GM19238 (cell line): ENCODE results near the gene RNF17.
"Not testable (repeated sequence)": the region's sequence is repeated elsewhere in the genome, so short reads cannot be mapped to it uniquely, and the experiment has no call there.

ENCODE experiments used
- DNase-seq: peaks from one replicate; pipeline ENCODE4 v3.0.0; 2011; ENCODE audit warnings: low spot score; ENCODE audit not compliant: insufficient read length

Gene RNF17

DNA sequence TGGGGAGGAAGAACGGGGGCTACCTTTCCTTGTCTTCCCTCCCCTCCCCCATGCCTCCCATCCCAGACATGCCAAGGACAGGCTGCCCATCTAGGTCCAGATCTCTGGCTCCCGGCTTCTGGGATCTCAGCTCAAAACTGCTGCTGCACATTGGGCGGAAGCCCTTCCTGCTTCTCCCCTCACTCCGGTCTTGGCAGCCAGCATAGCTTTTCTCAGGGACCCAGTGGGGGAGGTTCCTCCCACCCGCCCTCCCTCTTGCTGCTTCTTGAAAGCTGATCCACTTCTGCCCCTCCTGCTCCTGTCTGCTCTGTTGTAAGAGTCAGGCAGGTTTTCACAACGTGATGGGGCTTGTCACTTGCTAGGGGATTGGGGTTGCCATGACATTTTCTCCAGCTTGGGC, 21.7 kb upstream of the RNF17 start:
- DNase-seq = no peak

DNA sequence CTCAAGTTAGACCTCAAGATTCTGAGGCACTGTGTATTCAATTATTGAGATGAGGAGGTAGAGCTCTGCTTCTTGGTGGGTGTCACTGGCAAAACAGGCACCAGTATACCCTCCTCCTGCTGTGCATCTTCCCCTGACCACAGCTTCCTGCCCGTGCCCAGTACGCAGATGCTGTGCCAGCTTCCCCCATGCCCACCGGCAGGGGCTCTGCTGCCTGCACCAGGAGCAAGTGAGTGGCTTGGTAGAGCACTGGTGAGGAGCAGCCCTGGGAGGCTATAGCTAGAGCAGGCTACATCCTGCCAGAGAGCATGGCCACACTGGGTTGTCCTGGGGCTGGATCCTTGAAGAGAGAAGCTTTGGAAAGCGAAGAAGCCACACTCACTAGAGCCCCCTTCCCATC, 21.0 kb upstream of the RNF17 start:
- no peak for DNase-seq

DNA sequence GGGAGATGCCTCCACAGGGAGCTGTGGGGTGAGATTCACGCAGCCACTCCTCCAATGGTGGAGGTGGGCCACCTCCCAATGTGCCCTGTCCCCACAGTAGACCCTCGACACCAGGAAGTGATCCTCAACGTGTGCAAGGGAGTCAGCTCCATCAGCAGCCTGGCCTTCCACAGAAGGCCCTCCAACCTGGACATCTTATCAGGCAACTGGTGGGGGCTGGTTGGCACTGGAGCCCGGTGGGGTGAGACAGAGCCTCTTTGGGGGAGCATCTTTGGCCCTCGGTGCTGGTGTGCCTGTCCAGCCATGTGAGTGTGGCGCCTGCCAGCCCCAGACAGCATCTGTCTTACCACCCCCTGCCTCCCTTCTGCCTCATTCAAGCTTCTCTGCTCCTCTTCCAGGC, 19.7 kb upstream of the RNF17 start:
- no peak for DNase-seq

DNA sequence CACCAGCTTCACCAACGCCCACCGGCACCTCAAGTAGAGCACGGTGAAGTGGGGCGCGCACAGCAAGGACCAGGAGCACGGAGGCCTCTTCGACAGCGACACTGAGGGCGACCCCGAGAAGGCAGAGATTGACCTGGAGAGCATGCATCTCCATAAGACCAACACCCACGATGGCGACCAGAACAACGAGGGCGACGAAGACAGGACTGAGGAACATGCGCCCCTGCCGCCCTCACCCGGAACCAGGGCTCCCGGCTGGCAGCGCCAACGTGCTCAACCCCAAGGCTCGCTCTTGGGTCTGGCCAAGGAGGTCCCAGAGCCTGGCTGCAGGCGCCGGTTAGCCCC, 18.5 kb upstream of the RNF17 start:
- DNase-seq = no peak

DNA sequence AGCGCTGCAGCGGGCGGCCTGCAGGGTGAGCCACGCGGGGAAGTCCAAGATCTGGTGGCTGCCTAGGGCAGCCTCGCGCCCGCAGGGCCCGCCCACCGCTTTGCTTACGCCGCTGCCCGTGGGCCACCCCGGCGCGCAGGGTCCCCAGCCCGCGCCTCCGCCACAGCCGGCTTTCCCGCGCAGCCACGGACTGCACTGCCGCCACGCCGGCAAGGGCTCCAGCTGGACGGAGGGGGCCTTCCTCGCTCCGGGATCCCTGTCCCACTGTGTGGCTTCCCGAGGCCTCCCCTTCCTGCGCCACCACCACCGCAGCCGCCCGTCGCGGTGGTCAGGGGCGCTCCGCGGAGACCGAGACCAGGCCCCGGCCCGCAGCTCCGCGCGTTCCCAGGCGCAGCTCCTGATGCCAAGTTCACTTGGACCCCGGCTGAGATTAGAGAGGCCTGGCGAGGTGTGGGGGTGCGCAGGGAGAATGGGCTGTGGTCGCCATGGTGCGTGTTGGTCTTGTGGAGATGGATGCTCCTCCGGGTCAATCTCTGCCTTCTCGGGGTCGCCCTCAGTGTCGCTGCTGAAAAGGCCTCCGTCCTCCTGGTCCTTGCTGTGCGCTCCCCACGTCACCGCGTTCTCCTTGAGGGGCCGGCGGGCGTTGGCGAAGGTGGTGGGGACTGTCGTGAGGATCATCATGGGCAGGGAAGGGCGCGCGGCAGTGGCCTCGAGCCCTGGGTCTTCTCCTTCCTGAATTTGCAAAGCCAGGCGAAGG, 17.9 kb upstream of the RNF17 start:
- no peak for DNase-seq

DNA sequence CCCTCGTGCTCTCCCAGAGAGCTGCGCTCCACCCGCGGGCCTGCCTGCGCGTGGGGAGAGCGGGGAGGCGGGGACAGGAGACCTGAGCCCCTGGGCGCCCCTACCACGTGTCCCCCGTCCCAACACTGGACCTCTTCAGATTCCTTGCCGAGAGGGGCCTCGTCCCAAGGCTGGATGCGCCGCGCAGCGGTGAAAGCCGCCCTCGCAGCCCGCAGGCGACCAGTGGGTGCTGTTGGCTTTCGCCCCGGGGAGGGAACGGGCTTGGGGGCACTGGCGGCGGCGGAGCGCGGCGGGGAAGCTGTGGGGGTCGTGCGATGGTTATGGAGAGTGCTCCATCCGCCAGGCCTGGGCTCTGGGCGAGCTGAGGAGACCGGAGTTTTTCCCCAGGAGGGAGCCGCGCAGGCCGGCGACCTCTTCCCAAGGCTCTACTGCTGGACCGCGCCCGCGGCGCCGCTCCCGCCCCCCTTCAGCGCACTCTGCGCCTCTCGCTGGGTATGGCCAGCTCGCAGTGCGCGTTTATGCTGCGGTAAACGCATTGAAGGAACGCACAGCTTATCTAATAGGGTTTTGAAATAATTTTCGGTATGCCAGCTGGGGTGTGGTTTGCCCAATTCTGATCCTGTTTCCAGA, 17.2 kb upstream of the RNF17 start:
- no peak for DNase-seq

DNA sequence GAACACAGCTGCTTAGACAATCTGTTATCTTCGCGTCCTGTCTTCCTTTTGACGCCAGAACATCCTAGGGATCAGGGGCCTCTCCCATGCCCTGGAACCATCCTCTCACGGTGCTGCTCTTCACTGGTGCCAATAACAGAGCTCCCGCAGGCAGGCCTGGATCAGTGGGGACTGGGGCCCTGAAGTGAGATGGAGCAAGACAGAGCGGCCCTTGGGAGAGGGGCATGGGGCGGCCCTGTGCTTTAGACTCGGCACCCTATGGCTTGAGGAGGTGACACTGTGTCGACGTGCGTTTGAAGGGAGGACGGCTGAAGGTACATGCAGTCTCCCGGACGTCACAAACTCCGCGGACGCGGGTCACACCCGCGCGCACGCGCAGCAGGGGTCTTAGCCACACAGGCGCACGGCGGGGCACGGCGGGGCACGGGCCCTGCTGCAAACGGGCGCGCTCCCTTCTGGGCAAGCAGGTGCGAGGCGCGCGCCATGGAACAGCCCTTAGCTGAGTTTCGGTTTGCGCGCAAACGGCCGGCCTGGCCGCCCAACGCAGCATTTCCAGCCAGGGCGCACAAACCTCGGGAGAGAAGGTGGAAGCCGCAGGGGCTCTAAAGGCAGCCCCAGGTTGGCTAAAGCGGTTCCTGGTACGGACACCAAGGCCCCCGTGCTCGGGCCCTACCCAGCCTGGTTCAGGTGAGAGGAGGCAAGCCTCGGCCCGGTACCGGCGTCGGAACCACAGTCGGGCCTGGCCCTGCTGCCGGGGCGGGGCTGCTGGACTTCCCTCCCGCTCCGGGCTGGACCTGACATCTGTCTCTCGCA, 16.5 kb upstream of the RNF17 start:
- no peak for DNase-seq

DNA sequence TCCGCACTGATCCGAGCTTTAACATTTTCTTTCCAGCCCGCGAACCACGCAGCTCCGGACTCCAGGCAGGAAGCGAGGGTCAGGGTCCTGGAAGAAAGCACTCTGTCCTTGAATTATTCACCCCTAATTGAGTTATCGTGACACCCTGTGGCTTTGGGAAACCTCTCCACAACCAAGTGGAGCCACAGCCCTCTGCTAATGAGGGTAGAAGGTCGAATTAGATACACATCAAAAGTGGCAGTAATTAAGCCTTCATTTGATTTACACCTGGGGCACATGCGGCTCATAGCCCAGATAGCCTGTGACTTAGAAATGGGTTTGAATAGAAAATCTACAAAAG, 15.9 kb upstream of the RNF17 start:
- DNase-seq = no peak

DNA sequence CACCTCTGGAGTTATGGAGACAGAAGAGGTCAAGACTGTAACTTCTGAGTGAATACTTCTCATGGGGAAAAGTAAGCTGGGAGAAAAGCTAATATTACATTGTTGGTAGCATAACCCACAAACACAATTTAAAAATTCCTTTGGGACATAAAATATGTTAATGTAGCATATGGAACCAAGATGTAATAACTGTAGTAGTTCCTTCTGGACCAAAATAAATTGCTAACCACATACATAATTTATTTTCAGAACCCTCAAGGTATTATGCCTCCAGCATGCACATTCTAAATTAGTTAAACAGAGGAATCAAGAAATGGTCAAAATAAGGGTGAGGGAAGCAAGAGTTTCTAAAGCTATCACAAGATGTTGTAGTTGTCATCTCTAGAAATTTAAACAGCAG, 4.8 kb upstream of the RNF17 start:
- no peak for DNase-seq

DNA sequence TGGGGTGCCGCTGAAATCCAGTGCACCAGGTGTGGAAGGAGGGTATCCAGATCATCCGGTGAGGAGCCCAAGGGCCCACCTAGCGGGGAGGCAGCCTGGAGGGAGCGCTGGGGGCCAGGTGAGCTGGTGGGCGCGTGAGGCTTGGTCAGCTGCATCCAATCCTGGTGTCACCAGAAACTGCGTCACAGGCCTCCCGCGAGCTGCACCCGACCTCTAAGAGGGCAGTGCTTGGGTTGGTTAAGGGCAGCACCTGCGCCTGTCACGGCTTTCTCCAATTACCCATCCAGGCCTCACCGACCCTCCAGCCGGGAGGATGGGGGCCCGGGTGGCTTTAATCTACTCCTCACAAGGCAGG, 284 bp downstream of the RNF17 start:
- DNase-seq = no peak

DNA sequence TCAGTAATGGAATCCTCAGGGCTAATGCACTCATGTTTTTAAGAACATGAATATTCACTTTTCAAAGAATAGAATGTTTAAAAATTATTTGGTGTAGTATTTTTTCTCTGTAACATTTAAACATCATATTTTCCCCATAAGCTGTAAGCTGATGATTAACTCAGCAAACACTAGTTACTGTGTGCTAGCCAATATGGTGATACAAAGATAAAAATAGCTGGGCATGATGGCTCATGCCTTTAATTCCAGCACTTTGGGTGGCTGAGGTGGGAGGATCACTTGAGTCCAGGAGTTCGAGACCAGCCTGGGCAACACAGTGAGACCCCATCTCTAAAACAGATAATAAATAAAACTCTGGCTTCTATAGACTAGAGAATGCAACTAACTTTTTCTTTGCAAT, 13.2 kb downstream of the RNF17 start:
- no peak for DNase-seq

DNA sequence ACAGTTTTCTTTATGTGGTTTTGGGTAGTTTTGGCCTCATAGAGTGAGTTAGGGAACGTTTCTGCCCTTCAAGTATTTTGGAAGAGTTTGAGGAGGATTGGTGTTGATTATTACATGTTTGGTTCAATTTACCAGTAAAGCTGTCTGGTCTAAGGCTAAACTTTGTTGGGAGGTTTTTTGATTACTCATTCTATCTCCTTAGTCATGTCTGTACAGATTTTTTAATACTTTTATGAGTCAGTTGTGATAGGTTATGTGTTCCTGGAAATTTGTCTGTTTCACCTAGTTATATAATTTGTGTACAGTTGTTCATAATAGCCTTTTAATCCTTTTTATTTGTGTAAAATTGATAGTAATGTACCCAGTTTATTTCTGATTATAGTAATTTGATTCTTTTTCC, 20.4 kb downstream of the RNF17 start:
- DNase-seq = no peak

DNA sequence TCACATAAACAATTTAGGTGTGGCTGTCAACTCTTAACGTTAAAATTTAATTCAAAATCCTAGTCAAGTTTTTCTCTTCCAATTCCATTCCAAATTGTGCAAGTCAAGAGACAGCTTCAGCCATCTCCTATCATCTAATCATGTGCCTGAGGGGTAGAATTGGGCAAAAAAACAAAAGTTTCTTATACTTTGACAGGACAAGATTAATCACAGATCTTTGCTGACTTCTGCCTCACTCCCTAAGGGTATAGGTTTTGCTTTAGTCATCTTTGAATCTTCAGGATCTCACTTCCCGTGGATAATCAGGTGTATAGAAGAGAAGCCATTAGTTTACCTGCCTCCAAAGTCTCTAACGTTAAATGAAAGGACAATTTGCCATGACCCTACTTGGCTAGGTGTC, 24.6 kb downstream of the RNF17 start:
- DNase-seq = no peak

DNA sequence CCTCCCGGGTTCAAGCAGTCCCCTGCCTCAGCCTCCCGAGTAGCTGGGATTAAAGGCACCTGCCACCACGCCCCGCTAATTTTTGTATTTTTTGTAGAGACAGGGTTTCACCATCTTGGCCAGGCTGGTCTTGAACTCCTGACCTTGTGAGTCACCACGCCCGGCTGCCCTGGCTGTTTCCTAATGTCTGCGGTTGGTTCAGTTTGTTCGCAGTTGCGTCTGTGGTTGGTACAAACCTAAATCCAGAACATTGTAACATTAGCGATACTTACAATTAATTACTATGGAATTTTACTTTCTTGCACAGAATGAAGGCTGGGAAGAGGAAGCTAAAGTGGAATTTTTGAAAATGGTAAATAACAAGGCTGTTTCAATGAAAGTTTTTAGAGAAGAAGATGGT, 38.1 kb downstream of the RNF17 start:
- no peak for DNase-seq

DNA sequence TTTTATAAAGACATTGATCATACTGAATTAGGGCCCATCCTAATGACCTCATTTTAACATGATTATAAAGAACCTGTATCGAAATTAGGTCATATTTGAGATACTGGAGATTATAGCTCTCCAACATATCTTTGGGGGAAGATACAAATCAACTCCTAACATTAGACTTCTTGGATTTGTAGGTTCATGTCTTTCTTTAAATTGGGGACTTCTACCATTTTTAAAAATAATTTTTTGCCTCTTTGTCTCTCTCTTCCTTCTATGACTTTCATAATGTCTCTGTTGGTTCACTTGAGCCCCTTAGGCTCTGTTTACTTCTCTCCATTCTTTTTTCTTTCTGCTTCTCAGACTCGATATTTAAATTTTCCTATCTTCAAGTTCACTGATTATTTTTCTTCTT, 57.2 kb downstream of the RNF17 start:
- no peak for DNase-seq

DNA sequence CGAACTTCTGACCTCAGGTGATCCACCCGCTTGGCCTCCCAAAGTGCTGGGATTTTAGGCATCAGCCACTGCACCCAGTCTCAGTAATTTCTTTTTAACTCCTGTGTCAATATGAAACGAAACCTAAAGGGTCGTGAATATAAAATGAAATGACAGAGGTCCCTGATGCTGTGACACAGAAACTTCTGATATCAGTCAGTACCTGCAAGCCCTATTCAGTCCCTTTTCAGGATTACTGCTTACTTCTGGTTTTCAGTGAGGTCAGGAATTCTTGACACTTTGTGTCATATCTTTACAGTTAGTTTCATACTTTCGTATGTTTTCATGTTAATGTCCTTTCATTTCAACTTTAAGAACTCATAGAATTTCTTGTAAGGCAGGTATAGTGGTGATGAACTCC, 58.7 kb downstream of the RNF17 start:
- DNase-seq = no peak

DNA sequence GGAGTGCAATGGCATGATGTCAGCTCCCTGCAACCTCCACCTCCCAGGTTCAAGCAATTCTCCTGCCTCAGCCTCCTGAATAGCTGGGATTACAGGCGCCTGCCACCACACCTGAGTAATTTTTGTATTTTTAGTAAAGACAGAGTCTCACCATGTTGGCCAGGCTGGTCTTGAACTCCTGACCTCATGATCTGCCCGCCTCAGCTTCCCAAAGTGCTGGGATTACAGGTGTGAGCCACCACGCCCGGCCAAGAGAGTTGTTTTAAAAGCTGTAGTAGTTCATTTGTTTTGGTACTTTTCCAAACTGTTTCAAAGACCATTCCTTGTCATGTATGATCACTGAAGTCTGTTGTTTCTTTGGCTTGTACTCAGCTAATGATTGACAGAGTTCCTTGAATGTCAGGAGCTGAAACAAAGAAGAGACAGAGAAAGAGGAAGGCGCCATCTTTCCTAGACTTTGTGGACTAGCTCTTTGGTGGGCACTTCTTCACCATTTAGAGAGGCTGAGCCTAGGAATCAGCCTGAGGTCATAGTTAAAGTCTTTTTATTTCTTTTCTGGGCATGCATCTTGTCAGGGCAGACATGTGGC, 59.2 kb downstream of the RNF17 start:
- not testable (repeated sequence) for DNase-seq

DNA sequence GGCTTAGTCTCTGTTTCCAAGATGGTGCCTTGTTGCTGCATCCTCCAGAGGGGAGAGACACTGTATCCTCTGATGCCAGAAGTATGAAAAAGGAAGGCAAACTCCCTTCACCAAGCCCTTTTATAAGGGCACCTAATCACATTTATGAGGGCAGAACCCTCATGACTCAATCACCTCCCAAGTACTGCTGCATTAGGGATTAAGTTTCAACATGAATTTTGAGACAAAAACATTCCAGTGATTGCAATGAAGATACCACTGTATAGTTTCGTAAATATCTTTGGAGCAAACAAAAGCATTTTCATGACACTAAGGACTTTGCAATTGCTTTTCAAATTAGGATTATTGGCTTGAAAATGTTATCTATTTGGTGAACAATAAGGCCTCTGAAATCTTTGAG, 63.8 kb downstream of the RNF17 start:
- no peak for DNase-seq

DNA sequence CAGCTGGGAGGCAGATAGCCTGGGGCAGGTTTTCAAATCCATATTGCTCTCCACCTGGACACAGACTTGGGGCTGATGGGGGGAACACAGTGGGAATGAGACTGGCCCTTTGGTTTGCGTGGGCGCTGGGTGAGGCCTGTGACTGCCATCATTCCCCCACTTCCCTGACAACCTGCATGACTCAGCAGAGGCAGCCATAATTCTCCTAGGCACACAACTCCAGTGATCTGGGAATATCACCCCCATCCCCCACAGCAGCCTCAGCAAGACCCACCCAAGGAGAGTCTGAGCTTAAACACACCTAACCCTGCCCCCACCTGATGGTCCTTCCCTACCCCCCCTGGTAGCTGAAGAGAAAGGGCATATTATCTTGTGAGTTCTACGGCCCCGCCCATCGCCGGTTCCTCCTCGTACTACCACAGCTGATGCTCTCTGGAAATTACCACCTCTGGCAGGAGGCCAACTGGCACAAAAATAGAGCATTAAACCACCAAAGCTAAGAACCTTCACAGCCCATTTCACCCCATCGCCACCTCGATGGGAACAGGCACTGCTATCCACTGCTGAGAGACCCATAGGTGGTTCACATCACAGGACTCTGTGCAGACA, 71.0 kb downstream of the RNF17 start:
- no peak for DNase-seq

DNA sequence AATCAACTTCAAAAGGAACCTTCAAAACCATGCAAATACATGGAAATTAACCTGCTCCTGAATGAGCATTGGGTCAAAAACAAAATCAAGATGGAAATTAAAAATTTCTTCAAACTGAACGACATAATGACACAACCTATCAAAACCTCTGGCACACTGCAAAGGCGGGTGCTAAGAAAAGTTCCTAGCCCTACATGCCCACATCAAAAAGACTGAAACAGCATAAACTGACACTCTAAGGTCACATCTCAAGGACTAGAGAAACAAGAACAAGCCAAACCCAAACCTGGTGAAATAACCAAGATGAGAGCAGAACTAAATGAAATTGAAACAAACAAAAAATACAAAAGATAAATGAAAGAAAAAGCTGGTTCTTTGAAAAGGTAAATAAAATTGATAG, 73.6 kb downstream of the RNF17 start:
- DNase-seq = not testable (repeated sequence)

DNA sequence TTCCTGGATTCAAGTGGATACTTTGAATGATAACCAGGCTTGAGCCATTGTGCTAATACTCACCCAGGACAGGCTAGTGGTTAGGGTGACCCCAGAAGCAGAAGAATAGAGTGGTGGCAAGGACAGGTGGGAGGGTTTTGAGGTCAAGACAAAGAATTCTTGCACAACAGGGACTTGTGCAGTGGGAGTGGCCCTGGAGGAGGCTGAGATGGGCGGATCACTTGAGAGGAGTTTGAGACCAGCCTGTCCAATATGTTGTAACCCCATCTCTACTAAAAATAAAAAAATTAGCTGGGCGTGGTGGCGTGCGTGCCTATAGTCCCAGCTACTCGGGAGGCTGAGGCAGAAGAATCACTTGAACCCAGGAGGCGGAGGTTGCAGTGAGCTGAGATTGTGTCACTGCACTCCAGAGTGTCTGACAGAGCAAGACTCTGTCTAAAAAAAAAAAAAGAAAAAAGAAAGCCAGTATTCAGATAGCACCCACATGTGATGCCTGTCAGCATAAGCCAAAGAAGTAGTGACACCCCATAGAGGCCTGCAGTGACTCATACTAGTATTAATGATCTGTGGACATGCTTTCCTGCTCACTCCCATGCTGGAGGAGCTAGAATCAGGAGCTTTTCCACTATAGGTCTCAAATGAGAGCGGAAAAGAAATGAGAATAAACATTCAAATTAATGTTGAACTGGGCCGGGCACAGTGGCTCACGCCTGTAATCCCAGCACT, 78.7 kb downstream of the RNF17 start:
- no peak for DNase-seq
